GM23338 (cell line): ENCODE results near the gene DENND1B. TPM values are rescaled to one million over a fixed set of nuclear protein-coding genes. Genes with fewer than 3 reads are reported as not detected.

Experiments
- ATAC-seq: fragments of 200-7000 bp; cut with Tn5 transposase; 3 replicates; pipeline ENCODE4 v1.9.1; 2020
- DNase-seq: peaks from one replicate; pipeline ENCODE4 v3.0.0-alpha.2; 2015; ENCODE audit warnings: low spot score
- H2AFZ ChIP-seq: fragments of 200-600 bp; sonication (generic); 2 replicates; pipeline ENCODE4 v1.8.0; 2016; ENCODE audit warnings: antibody characterized with exemption, mild to moderate bottlenecking, moderate library complexity
- H3F3A ChIP-seq: fragments of 200-600 bp; sonication (generic); replicated peaks from 2 replicates; pipeline ENCODE4 v1.8.0; 2017; ENCODE audit warnings: antibody characterized with exemption, mixed run types, low read depth
- H3K27ac ChIP-seq: fragments of 200-600 bp; sonication (generic); 2 replicates; pipeline ENCODE4 v1.6.1; 2016; ENCODE audit warnings: low read depth
- H3K27me3 ChIP-seq: fragments of 200-600 bp; sonication (generic); 2 replicates; pipeline ENCODE4 v1.8.0; 2016; ENCODE audit warnings: mild to moderate bottlenecking, mixed run types, moderate library complexity; ENCODE audit not compliant: insufficient read depth
- H3K36me3 ChIP-seq: fragments of 200-600 bp; sonication (generic); 2 replicates; pipeline ENCODE4 v1.8.0; 2016; ENCODE audit warnings: mild to moderate bottlenecking; ENCODE audit not compliant: insufficient read depth
- H3K4me1 ChIP-seq: fragments of 200-600 bp; sonication (generic); 2 replicates; pipeline ENCODE4 v1.8.0; 2016; ENCODE audit warnings: mild to moderate bottlenecking, moderate library complexity; ENCODE audit not compliant: insufficient read depth
- H3K4me2 ChIP-seq: fragments of 200-600 bp; sonication (generic); 2 replicates; pipeline ENCODE4 v1.7.1; 2017; ENCODE audit warnings: mixed run types
- H3K4me3 ChIP-seq: fragments of 200-600 bp; sonication (generic); 2 replicates; pipeline ENCODE4 v1.6.1; 2016; ENCODE audit warnings: mixed run types
- H3K79me2 ChIP-seq: fragments of 200-600 bp; sonication (generic); replicated peaks from 2 replicates; pipeline ENCODE4 v1.8.0; 2017; ENCODE audit warnings: mild to moderate bottlenecking; ENCODE audit not compliant: insufficient read depth
- H3K9me2 ChIP-seq: fragments of 200-600 bp; sonication (generic); 2 replicates; pipeline ENCODE4 v1.8.0; 2017; ENCODE audit not compliant: insufficient read depth
- H4K20me1 ChIP-seq: fragments of 200-600 bp; sonication (generic); replicated peaks from 2 replicates; pipeline ENCODE4 v1.8.0; 2017; ENCODE audit warnings: mild to moderate bottlenecking; ENCODE audit not compliant: insufficient read depth
- H3K27ac Mint-ChIP-seq: 2 replicates; pipeline ENCODE4 v1.8.0; 2020; ENCODE audit warnings: inconsistent platforms, mild to moderate bottlenecking, moderate library complexity, mixed read lengths
- H3K27me3 Mint-ChIP-seq: 3 replicates; pipeline ENCODE4 v1.8.0; 2022; ENCODE audit warnings: low read depth, mild to moderate bottlenecking, moderate library complexity, mixed read lengths, inconsistent platforms; ENCODE audit not compliant: insufficient read depth, poor library complexity
- H3K36me3 Mint-ChIP-seq: 3 replicates; pipeline ENCODE4 v1.8.0; 2021; ENCODE audit warnings: low read depth, mild to moderate bottlenecking, inconsistent platforms, moderate library complexity, mixed read lengths
- H3K4me1 Mint-ChIP-seq: 3 replicates; pipeline ENCODE4 v1.8.0; 2020; ENCODE audit warnings: mild to moderate bottlenecking, inconsistent platforms, mixed read lengths
- H3K4me3 Mint-ChIP-seq: 3 replicates; pipeline ENCODE4 v1.8.0; 2021; ENCODE audit warnings: moderate library complexity, mild to moderate bottlenecking, inconsistent platforms, mixed read lengths
- H3K9me3 Mint-ChIP-seq: 3 replicates; pipeline ENCODE4 v1.8.0; 2020; ENCODE audit warnings: moderate library complexity, mild to moderate bottlenecking, inconsistent platforms, mixed read lengths
- CREB1 ChIP-seq: fragments of 250-450 bp; sonication (Bioruptor Pico); IDR thresholded peaks from 2 replicates; pipeline ENCODE4 v1.5.0; 2020; ENCODE audit warnings: low read depth, mild to moderate bottlenecking, moderate library complexity
- ETS1 ChIP-seq: IDR thresholded peaks from 2 replicates; pipeline ENCODE4 v1.6.1; 2016; ENCODE audit warnings: antibody characterized with exemption
- EZH2 ChIP-seq: fragments of 200-600 bp; sonication (generic); IDR thresholded peaks from one replicate; pipeline ENCODE4 v1.8.0; 2017; ENCODE audit warnings: antibody characterized with exemption, mild to moderate bottlenecking, low read depth; ENCODE audit not compliant: unreplicated experiment
- EZH2phosphoT487 ChIP-seq: fragments of 200-600 bp; sonication (generic); IDR thresholded peaks from one replicate; pipeline ENCODE4 v1.8.1; 2018; ENCODE audit warnings: antibody characterized with exemption; ENCODE audit not compliant: unreplicated experiment
- JUNB ChIP-seq: IDR thresholded peaks from one replicate; pipeline ENCODE4 v1.6.1; 2016; ENCODE audit warnings: antibody characterized with exemption; ENCODE audit not compliant: unreplicated experiment
- NANOG ChIP-seq: IDR thresholded peaks from 2 replicates; pipeline ENCODE4 v1.6.1; 2016; ENCODE audit warnings: antibody characterized with exemption, borderline replicate concordance
- POLR2AphosphoS5 ChIP-seq: IDR thresholded peaks from 2 replicates; pipeline ENCODE4 v1.6.1; 2016; ENCODE audit warnings: antibody characterized with exemption, low read depth
- REST ChIP-seq: IDR thresholded peaks from one replicate; pipeline ENCODE4 v1.6.1; 2018; ENCODE audit warnings: antibody characterized with exemption; ENCODE audit not compliant: unreplicated experiment
- STAT1 ChIP-seq: IDR thresholded peaks from one replicate; pipeline ENCODE4 v1.6.1; 2016; ENCODE audit warnings: antibody characterized with exemption; ENCODE audit not compliant: unreplicated experiment
- ZNF114 ChIP-seq: fragments of 250-450 bp; sonication (Bioruptor Pico); IDR thresholded peaks from 2 replicates; pipeline ENCODE4 v1.5.0; 2020; ENCODE audit warnings: mild to moderate bottlenecking, moderate library complexity
- ZNF331 ChIP-seq: fragments of 250-450 bp; sonication (Bioruptor Pico); IDR thresholded peaks from 2 replicates; pipeline ENCODE4 v1.5.0; 2020; ENCODE audit warnings: low read depth, mild to moderate bottlenecking, moderate library complexity
- ZNF462 ChIP-seq: fragments of 250-450 bp; sonication (Bioruptor Pico); IDR thresholded peaks from 2 replicates; pipeline ENCODE4 v1.5.0; 2020; ENCODE audit warnings: mild to moderate bottlenecking, moderate library complexity
- polyA plus RNA-seq: library from polyadenylated mRNA; unstranded; fragments of >200 nt; fragmentation: Nextera tagmentation; extraction: Ambion mirVana; gene quantifications from 2 replicates; pipeline ENCODE4 v1.2.1, GENCODE V29; 2016
- total RNA-seq: library from RNA; depleted of rRNA; stranded (reverse); fragments of >200 nt; shearing (Covaris generic); gene quantifications from 2 replicates; pipeline ENCODE4 v1.2.3, GENCODE V29; 2014
- TF ChIP-seq, protein P1 (sequence below), 2 experiments: fragments of 200-600 bp in 1 of 2; sonication (generic) in 1 of 2; conservative IDR thresholded peaks; 2 replicates each; pipeline versions ENCODE4 v1.5.1 to v1.6.1; 2016 to 2017; ENCODE audit warnings: antibody characterized with exemption in 2 of 2, low read depth in 2 of 2, mild to moderate bottlenecking in 2 of 2, moderate library complexity in 1 of 2

Gene DENND1B
- total and polyA plus RNA-seq, 2 experiments from 2014 or later = 4.3 to 5.2 TPM

GRCh38 chr1:197561041-197561440 is 214.2 kb downstream of the DENND1B start:
- H3K27ac ChIP-seq = no peak overlapping the region
- Mint-ChIP-seq H3K27ac (no peak overlapping the region), H3K9me3 (no peaks in the 10 kb centered on the region), H3K4me1 (no peaks in the 10 kb centered on the region), H3K4me3 (no peak overlapping the region), H3K36me3 (no peaks in the 10 kb centered on the region), H3K27me3 (no peaks in the 10 kb centered on the region)
- no peak overlapping the region for H2AFZ ChIP-seq
- H3K4me2 ChIP-seq = no peak overlapping the region
- H3K4me3 ChIP-seq = no peak overlapping the region
- H3K4me1 ChIP-seq = no peaks in the 10 kb centered on the region
- no peaks in the 10 kb centered on the region for H4K20me1 ChIP-seq
- no peaks in the 10 kb centered on the region for H3K79me2 ChIP-seq
- no peak for ATAC-seq
- no peak for DNase-seq
- no peaks in the 10 kb centered on the region for H3K36me3 ChIP-seq
- H3F3A ChIP-seq = no peaks in the 10 kb centered on the region
- no peaks in the 10 kb centered on the region for H3K27me3 ChIP-seq
- no peaks in the 10 kb centered on the region for H3K9me2 ChIP-seq
- TF ChIP-seq REST (no peak), ZNF114 (CRISPR knock-in tag) (no peak), JUNB (no peak), CREB1 (no peak), NANOG (no peak), EZH2 (no peak), EZH2phosphoT487 (no peak), ZNF331 (CRISPR knock-in tag) (no peak), ETS1 (no peak), STAT1 (no peak), POLR2AphosphoS5 (no peak), ZNF462 (CRISPR knock-in tag) (no peak)
- TF ChIP-seq, protein P1, sequence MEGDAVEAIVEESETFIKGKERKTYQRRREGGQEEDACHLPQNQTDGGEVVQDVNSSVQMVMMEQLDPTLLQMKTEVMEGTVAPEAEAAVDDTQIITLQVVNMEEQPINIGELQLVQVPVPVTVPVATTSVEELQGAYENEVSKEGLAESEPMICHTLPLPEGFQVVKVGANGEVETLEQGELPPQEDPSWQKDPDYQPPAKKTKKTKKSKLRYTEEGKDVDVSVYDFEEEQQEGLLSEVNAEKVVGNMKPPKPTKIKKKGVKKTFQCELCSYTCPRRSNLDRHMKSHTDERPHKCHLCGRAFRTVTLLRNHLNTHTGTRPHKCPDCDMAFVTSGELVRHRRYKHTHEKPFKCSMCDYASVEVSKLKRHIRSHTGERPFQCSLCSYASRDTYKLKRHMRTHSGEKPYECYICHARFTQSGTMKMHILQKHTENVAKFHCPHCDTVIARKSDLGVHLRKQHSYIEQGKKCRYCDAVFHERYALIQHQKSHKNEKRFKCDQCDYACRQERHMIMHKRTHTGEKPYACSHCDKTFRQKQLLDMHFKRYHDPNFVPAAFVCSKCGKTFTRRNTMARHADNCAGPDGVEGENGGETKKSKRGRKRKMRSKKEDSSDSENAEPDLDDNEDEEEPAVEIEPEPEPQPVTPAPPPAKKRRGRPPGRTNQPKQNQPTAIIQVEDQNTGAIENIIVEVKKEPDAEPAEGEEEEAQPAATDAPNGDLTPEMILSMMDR (conservative IDR thresholded peaks at IDR 0.05; ENCODE audit: low read depth in 2 of 2) = no peak
